ENCODE measurements around the gene NF1. TPM values are rescaled to one million over a fixed set of nuclear protein-coding genes. Genes with fewer than 3 reads are reported as not detected.

The NF1 gene
- total RNA-seq, 1 donor: 79.7 TPM

GRCh38 chr17:31388770-31389656 lies 294.2 kb downstream of the NF1 start:
- no peak overlapping the region for H3K4me3 ChIP-seq (ENCODE audit: low read depth, low read length)
- TF ChIP-seq CTCF (IDR thresholded peaks at IDR 0.05; ENCODE audit: insufficient read depth, low read length): peak; percentile 78
- no peak for DNase-seq (ENCODE audit: low read depth)

GRCh38 chr17:31389657-31390381 lies 295.0 kb downstream of the NF1 start:
- no peak for TF ChIP-seq CTCF (IDR thresholded peaks at IDR 0.05; ENCODE audit: insufficient read depth, low read length)
- DNase-seq (ENCODE audit: low read depth): no peak

DNA sequence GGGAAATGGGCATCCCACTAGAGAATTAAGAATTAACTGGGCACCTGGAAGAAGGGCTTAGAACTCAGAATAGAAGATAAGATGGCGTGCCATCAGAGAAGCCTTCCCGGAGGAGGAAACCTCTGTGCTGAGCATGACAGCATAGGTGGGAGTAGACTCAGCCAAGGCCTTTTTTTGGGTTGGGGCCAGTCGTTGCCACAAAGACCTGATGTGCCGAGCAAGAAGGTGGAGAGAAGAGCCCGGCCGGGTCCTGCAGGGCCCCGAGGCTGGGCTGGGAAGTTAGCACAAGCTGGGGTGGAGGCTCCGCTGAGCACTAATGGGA lies 295.6 kb downstream of the NF1 start:
- H3K4me3 ChIP-seq (ENCODE audit: low read depth, low read length): no peak overlapping the region
- no peak for DNase-seq (ENCODE audit: low read depth)
- no peak for TF ChIP-seq CTCF (IDR thresholded peaks at IDR 0.05; ENCODE audit: insufficient read depth, low read length)

More at GRCh38 chr17:31389657-31390381, 295.0 kb downstream of the NF1 start:
- no peak overlapping the region for H3K4me3 ChIP-seq (ENCODE audit: low read depth, low read length)

- H3K4me3 ChIP-seq (ENCODE audit: low read depth, low read length): peak overlapping the region; percentile 32
- DNase-seq (ENCODE audit: low read depth): no peak
Measured at GRCh38 chr17:31390748-31391495, 296.1 kb downstream of the NF1 start.

DNA sequence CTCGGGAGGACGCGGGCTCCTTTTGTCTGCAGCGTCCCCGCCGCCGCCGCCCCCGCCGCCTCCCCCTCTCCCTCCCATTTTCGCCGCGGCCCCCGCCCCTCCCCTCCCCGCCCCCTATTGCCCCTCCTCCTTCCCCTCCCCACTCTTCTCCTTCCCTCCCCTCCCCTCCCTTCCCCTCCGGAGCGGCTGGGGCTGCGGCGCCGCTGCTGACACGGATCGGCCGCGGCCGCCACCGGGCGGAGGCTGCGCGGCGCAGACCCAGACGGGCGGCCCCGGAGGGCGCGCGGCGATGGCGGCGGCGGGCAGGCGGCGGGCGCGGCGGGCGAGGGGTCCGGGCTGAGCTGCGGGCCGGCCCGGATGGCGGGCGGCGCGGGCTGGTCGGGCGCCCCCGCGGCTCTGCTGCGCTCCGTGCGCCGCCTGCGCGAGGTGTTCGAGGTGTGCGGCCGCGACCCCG lies 296.7 kb downstream of the NF1 start, which contains the start of gene RAB11FIP4:
RAB11FIP4 (plus strand) TSS at position 180 of the 454 bp plus-strand sequence; CDS start at position 358, 178 bp downstream.
- H3K4me3 ChIP-seq (ENCODE audit: low read depth, low read length): peak within 1 kb of the TSS; percentile 42
- TF ChIP-seq CTCF (IDR thresholded peaks at IDR 0.05; ENCODE audit: insufficient read depth, low read length): no peak
- no peak for DNase-seq (ENCODE audit: low read depth)

More at GRCh38 chr17:31390748-31391495, 296.1 kb downstream of the NF1 start:
- no peak for TF ChIP-seq CTCF (IDR thresholded peaks at IDR 0.05; ENCODE audit: insufficient read depth, low read length)
